Measurements from ENCODE around the gene C1orf116.

GRCh38 chr1:207071426-207071825 is 38.9 kb upstream of the C1orf116 start:
- TF ChIP-seq FOXA2 (IDR thresholded peaks at IDR 0.05), result no peak
- TF ChIP-seq CTCF (IDR thresholded peaks at IDR 0.05; ENCODE audit: low read depth, low read length, missing input control), result no peak
- TF ChIP-seq ZBTB33 (IDR thresholded peaks at IDR 0.05), result no peak
